A673 (cell line): ENCODE results near the gene ZBTB38. TPM values are rescaled to one million over a fixed set of nuclear protein-coding genes. Genes with fewer than 3 reads are reported as not detected.

ENCODE experiments used
- BruUV-seq: library from RNA; stranded (reverse); fragments of 400-500 nt; replicated peaks from 2 replicates; lab custom pipeline; 2021; lab: Mats Ljungman, UMichigan
- CTCF ChIA-PET: fragments of 300-600 bp; sonication (Branson Sonifier 250); formaldehyde crosslinking; loops from one replicate; lab custom pipeline; 2022; ENCODE audit warnings: antibody characterized with exemption; lab: Charles Lee
- POLR2A ChIA-PET: fragments of 300-600 bp; sonication (Branson Sonifier 250); formaldehyde crosslinking; loops from one replicate; lab custom pipeline; 2022; ENCODE audit warnings: antibody characterized with exemption; ENCODE audit not compliant: low non-redundant PET; lab: Charles Lee
- DNase-seq: peaks from one replicate; pipeline ENCODE4 v3.0.0-alpha.2; 2015; ENCODE audit warnings: low spot score
- H3K27ac ChIP-seq: fragments of 200-600 bp; sonication (generic); 2 replicates; pipeline ENCODE4 v1.5.1; 2016; ENCODE audit warnings: mixed run types, low read depth, mild to moderate bottlenecking, mixed read lengths, antibody characterized with exemption, low read length; ENCODE audit not compliant: poor library complexity, severe bottlenecking
- H3K27me3 ChIP-seq: fragments of 200-600 bp; sonication (generic); replicated peaks from 2 replicates; pipeline ENCODE4 v1.6.1; 2017; ENCODE audit warnings: mixed run types, low read depth, mild to moderate bottlenecking, mixed read lengths, antibody characterized with exemption, low read length; ENCODE audit not compliant: insufficient read depth, poor library complexity
- H3K36me3 ChIP-seq: fragments of 200-600 bp; sonication (generic); 2 replicates; pipeline ENCODE4 v1.6.1; 2016; ENCODE audit warnings: mixed run types, mild to moderate bottlenecking, mixed read lengths, antibody characterized with exemption, low read length; ENCODE audit not compliant: insufficient read depth, poor library complexity, severe bottlenecking
- H3K4me1 ChIP-seq: fragments of 200-600 bp; sonication (generic); 2 replicates; pipeline ENCODE4 v1.6.1; 2017; ENCODE audit warnings: mixed run types, mild to moderate bottlenecking, mixed read lengths, antibody characterized with exemption, low read length; ENCODE audit not compliant: insufficient read depth, poor library complexity, severe bottlenecking
- H3K4me3 ChIP-seq: fragments of 200-600 bp; sonication (generic); 2 replicates; pipeline ENCODE4 v1.5.1; 2016; ENCODE audit warnings: low read depth, mixed run types, mild to moderate bottlenecking, mixed read lengths, low read length; ENCODE audit not compliant: poor library complexity, severe bottlenecking
- H3K9me3 ChIP-seq: fragments of 200-600 bp; sonication (generic); 2 replicates; pipeline ENCODE4 v1.6.1; 2016; ENCODE audit warnings: mixed run types, low read depth, mild to moderate bottlenecking, mixed read lengths, antibody characterized with exemption, low read length; ENCODE audit not compliant: poor library complexity, severe bottlenecking
- CTCF ChIP-seq: fragments of 300-800, 200-600 bp; sonication (generic); conservative IDR thresholded peaks from 2 replicates; pipeline ENCODE4 v1.5.1; 2017; ENCODE audit warnings: low read depth, mild to moderate bottlenecking, antibody characterized with exemption, low read length, moderate library complexity, mixed read lengths
- EZH2 ChIP-seq: fragments of 200-600 bp; sonication (generic); IDR thresholded peaks from 2 replicates; pipeline ENCODE4 v1.6.1; 2017; ENCODE audit warnings: borderline replicate concordance, low read depth, mild to moderate bottlenecking, mixed read lengths, antibody characterized with exemption, low read length; ENCODE audit not compliant: poor library complexity, severe bottlenecking
- intact Hi-C: fragments of 100-400 bp; cut with micrococcal nuclease; formaldehyde crosslinking; loops from one replicate; pipeline ENCODE4 v1.10.0; 2022; ENCODE audit not compliant: unreplicated experiment
- total RNA-seq: library from RNA; stranded (reverse); gene quantifications from 2 replicates; pipeline ENCODE4 v1.2.3, GENCODE V29; 2021

Gene ZBTB38
- total RNA-seq, 1 experiment from 2014 or later, result 23.7 TPM

DNA sequence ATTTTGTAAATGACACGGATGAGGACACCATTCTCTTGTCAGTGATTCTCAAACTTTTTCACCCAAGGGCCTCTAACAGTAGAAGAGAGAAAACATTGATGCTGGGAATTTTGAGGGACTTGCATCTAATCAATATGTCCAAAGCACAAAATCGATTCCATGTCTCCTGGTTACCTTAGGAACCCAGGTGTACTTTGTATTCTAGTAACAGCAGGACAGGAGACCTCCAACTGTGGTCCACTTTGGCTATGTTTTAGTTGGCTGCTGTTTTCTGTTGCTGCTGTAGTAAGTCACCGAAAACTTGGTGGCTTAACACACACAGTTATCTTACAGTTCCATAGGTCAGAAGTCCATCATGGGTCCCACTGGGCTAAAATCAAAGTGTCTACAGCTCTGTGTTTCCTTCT is 24.4 kb upstream of the ZBTB38 start:
- Histone ChIP-seq H3K27me3 (no peaks in the 10 kb centered on the region), H3K4me1 (no peaks in the 10 kb centered on the region), H3K27ac (no peak overlapping the region), H3K9me3 (no peaks in the 10 kb centered on the region), H3K4me3 (no peak overlapping the region), H3K36me3 (no peaks in the 10 kb centered on the region)
- ChIA-PET CTCF (no interaction called here), POLR2A (no interaction called here)
- BruUV-seq, result no TSS peak
- TF ChIP-seq CTCF, result no peak
- TF ChIP-seq EZH2, result no peak
- intact Hi-C loops, result no loop called here
- DNase-seq, result no peak

- ChIA-PET POLR2A (no interaction called here), CTCF (no interaction called here)
- BruUV-seq, result no TSS peak
- no peaks in the 10 kb centered on the region for H3K36me3 ChIP-seq
- H3K4me3 ChIP-seq, result no peak overlapping the region
- no peaks in the 10 kb centered on the region for H3K4me1 ChIP-seq
- H3K9me3 ChIP-seq, result no peaks in the 10 kb centered on the region
- no peak overlapping the region for H3K27ac ChIP-seq
- no peaks in the 10 kb centered on the region for H3K27me3 ChIP-seq
- no peak for DNase-seq
- no peak for TF ChIP-seq EZH2
- TF ChIP-seq CTCF, result no peak
- intact Hi-C loops, result no loop called here
Observed at GRCh38 chr3:141345528-141345927, 22.8 kb upstream of the ZBTB38 start.

- no peaks in the 10 kb centered on the region for H3K9me3 ChIP-seq
- no TSS peak for BruUV-seq
- H3K4me1 ChIP-seq, result no peaks in the 10 kb centered on the region
- CTCF ChIA-PET, result interaction anchor here (0.7 kb wide), 1 partner anchor 94 kb away, joined by 3 read pairs; no protein-coding TSS in a partner anchor
- no peaks in the 10 kb centered on the region for H3K27me3 ChIP-seq
- H3K27ac ChIP-seq, result no peak overlapping the region
- POLR2A ChIA-PET, result no interaction called here
- H3K36me3 ChIP-seq, result no peaks in the 10 kb centered on the region
- no peak for TF ChIP-seq CTCF
- TF ChIP-seq EZH2, result no peak
- intact Hi-C loops, result no loop called here
- no peak for DNase-seq
- no peak overlapping the region for H3K4me3 ChIP-seq
Observed at GRCh38 chr3:141346007-141346406, 22.3 kb upstream of the ZBTB38 start.
